ENCODE data around the gene ANKS4B.
A peak's percentile ranks its signal among the peaks of the same experiment; 100 is the strongest.

ANKS4B gene

GRCh38 chr16:21283521-21284289 lies 50.2 kb downstream of the ANKS4B start:
- TF ChIP-seq RARB (CRISPR knock-in tag; IDR thresholded peaks at IDR 0.05): no peak
- no peak for TF ChIP-seq ARNTL (CRISPR knock-in tag; IDR thresholded peaks at IDR 0.05; ENCODE audit: borderline replicate concordance, low read depth)
- TF ChIP-seq TCF4 (CRISPR knock-in tag; IDR thresholded peaks at IDR 0.05; ENCODE audit: borderline replicate concordance): no peak
- peak; percentile 29; the same call in 1 of the 2 replicates for TF ChIP-seq TSHZ2 (CRISPR knock-in tag; IDR thresholded peaks at IDR 0.05)
- TF ChIP-seq, protein P1, sequence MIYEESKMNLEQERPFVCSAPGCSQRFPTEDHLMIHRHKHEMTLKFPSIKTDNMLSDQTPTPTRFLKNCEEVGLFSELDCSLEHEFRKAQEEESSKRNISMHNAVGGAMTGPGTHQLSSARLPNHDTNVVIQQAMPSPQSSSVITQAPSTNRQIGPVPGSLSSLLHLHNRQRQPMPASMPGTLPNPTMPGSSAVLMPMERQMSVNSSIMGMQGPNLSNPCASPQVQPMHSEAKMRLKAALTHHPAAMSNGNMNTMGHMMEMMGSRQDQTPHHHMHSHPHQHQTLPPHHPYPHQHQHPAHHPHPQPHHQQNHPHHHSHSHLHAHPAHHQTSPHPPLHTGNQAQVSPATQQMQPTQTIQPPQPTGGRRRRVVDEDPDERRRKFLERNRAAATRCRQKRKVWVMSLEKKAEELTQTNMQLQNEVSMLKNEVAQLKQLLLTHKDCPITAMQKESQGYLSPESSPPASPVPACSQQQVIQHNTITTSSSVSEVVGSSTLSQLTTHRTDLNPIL (CRISPR knock-in tag; IDR thresholded peaks at IDR 0.05; ENCODE audit: low read depth): no peak
- ATAC-seq: peak; percentile 97

DNA sequence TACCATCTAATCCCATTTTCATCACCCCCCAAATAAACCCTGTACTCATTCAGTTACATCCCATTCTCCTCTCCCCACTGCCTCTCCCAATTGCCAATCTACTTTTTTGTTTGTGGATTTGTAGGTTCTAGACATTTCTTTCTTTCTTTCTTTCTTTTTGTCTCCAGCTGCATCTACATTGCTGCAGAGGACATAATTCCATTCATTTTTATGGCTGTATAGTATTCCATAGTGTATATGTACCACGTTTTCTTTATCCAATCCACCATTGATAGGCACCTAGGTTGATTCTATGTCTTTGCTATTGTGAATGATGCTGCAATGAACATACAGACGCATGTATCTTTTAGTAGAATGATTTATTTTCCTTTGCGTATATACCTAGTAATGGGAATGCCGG lies 50.9 kb downstream of the ANKS4B start:
- TF ChIP-seq, protein P1 (CRISPR knock-in tag; IDR thresholded peaks at IDR 0.05; ENCODE audit: low read depth): no peak
- no peak for TF ChIP-seq OSR1 (CRISPR knock-in tag; IDR thresholded peaks at IDR 0.05)
- TF ChIP-seq PPARA (CRISPR knock-in tag; IDR thresholded peaks at IDR 0.05; ENCODE audit: borderline replicate concordance): no peak
- no peak for TF ChIP-seq SNAI2 (CRISPR knock-in tag; IDR thresholded peaks at IDR 0.05)
- TF ChIP-seq TCF4 (CRISPR knock-in tag; IDR thresholded peaks at IDR 0.05; ENCODE audit: borderline replicate concordance): no peak
- no peak for TF ChIP-seq ZNF8 (CRISPR knock-in tag; IDR thresholded peaks at IDR 0.05)
- no peak for TF ChIP-seq CSRNP3 (CRISPR knock-in tag; IDR thresholded peaks at IDR 0.05)
- TF ChIP-seq GLIS3 (CRISPR knock-in tag; IDR thresholded peaks at IDR 0.05): no peak
- TF ChIP-seq RARB (CRISPR knock-in tag; IDR thresholded peaks at IDR 0.05): no peak
- TF ChIP-seq ZFP3 (CRISPR knock-in tag; IDR thresholded peaks at IDR 0.05): no peak
- TF ChIP-seq ZNF565 (CRISPR knock-in tag; conservative IDR thresholded peaks at IDR 0.05; ENCODE audit: low read depth): no peak
- TF ChIP-seq, protein P2, sequence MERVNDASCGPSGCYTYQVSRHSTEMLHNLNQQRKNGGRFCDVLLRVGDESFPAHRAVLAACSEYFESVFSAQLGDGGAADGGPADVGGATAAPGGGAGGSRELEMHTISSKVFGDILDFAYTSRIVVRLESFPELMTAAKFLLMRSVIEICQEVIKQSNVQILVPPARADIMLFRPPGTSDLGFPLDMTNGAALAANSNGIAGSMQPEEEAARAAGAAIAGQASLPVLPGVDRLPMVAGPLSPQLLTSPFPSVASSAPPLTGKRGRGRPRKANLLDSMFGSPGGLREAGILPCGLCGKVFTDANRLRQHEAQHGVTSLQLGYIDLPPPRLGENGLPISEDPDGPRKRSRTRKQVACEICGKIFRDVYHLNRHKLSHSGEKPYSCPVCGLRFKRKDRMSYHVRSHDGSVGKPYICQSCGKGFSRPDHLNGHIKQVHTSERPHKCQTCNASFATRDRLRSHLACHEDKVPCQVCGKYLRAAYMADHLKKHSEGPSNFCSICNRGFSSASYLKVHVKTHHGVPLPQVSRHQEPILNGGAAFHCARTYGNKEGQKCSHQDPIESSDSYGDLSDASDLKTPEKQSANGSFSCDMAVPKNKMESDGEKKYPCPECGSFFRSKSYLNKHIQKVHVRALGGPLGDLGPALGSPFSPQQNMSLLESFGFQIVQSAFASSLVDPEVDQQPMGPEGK (CRISPR knock-in tag; IDR thresholded peaks at IDR 0.05; ENCODE audit: borderline replicate concordance): no peak
- no peak for TF ChIP-seq ESRRG (CRISPR knock-in tag; IDR thresholded peaks at IDR 0.05)
- TF ChIP-seq ZC3H10 (CRISPR knock-in tag; IDR thresholded peaks at IDR 0.05): no peak
- TF ChIP-seq, protein P3, sequence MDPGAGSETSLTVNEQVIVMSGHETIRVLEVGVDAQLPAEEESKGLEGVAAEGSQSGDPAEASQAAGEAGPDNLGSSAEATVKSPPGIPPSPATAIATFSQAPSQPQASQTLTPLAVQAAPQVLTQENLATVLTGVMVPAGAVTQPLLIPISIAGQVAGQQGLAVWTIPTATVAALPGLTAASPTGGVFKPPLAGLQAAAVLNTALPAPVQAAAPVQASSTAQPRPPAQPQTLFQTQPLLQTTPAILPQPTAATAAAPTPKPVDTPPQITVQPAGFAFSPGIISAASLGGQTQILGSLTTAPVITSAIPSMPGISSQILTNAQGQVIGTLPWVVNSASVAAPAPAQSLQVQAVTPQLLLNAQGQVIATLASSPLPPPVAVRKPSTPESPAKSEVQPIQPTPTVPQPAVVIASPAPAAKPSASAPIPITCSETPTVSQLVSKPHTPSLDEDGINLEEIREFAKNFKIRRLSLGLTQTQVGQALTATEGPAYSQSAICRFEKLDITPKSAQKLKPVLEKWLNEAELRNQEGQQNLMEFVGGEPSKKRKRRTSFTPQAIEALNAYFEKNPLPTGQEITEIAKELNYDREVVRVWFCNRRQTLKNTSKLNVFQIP (CRISPR knock-in tag; IDR thresholded peaks at IDR 0.05; ENCODE audit: borderline replicate concordance, low read depth): no peak
- TF ChIP-seq CSDC2 (CRISPR knock-in tag; IDR thresholded peaks at IDR 0.05): no peak
- no peak for TF ChIP-seq ISL1 (CRISPR knock-in tag; IDR thresholded peaks at IDR 0.05)
- no peak for TF ChIP-seq TOX (CRISPR knock-in tag; IDR thresholded peaks at IDR 0.05; ENCODE audit: borderline replicate concordance)
- no peak for TF ChIP-seq TSHZ2 (CRISPR knock-in tag; IDR thresholded peaks at IDR 0.05)
- no peak for TF ChIP-seq ZFP30 (CRISPR knock-in tag; IDR thresholded peaks at IDR 0.05)
- no peak for ATAC-seq

Data from SK-N-SH treated with all-trans-retinoic acid at 6 μM for 48 hours (cell line).